Measurements from ENCODE around the gene GALNS.

DNA sequence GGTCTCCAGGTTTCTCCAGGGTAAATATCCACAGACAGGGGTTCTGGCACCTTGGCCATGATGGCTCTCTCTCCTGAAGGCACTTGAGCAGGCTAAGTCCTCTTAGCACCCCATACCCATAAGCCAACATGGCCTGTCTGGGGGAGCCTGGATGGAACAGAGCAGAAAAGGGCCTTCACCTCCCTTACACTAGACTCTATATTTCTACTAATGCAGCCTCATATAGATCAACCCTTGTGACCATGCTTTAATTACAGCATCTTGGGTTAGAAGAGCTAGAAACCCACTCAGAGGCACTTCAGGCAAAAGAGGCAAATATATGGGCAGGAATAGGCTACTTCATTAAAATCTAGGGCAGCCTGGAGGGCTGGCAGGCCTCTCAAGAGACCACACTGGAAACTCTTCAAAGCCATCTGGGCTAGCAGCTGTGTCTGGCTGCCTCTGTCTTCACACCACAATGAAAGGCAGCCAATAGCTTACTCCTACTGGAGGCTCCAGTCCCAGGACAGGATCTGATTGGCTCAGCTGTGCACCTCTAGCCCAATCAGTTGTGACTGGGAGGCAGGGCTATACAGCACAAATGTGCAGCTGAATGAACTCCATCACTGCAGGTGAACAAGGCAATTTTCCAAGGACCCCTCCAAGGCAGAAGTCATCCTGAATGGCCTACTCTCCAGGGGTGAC is 57.8 kb downstream of the GALNS start:
- TF ChIP-seq EZH2phosphoT487 (IDR thresholded peaks at IDR 0.05; ENCODE audit: borderline replicate concordance, low read depth, low read length), result no peak
- no peak for TF ChIP-seq CTCF (conservative IDR thresholded peaks at IDR 0.05; ENCODE audit: low read length)
